IPS DF 19.7 (cell line): ENCODE data around the gene PGGHG.
"Not testable (repeated sequence)": the region's sequence is repeated elsewhere in the genome, so short reads cannot be mapped to it uniquely, and the experiment has no call there.

ENCODE experiments used
- DNase-seq: peaks from one replicate; pipeline ENCODE4 v3.0.0-alpha.2; 2013; ENCODE audit warnings: low read depth, low spot score

PGGHG gene

GRCh38 chr11:313787-314553, 25.0 kb downstream of the PGGHG start, which contains the start of gene IFITM1:
Gene IFITM1, plus strand, starts transcription at chr11:314040. Its CDS starts 131 bp downstream, at chr11:314171.
- no peak for DNase-seq

DNA sequence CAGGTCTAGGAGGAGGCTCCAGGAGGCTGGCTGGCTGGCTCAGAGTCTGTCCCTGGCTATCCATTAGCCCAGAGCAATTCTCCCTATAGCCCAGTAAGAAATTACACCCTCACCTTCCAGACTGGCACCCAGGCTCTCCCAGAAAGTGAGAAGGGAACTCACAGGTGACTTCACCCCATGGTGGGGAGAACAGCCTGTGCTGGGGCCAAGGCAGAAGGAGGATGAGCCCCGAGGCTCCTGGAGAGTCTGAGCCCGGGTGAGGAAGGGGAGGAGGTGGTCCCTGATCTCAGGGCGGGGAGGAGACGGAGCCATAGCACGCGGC, 25.6 kb downstream of the PGGHG start:
- not testable (repeated sequence) for DNase-seq

DNA sequence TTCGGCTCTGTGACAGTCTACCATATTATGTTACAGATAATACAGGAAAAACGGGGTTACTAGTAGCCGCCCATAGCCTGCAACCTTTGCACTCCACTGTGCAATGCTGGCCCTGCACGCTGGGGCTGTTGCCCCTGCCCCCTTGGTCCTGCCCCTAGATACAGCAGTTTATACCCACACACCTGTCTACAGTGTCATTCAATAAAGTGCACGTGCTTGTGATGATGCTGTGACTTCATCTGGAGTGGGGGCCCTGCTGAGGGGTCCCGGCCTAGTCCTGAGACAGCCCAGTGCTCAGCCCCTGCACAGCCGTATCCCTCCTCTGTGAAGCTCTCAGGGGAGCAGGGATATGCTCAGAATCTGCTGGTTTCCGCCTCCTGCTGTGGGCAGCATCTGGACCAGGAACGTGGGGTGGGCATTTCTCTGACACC, 26.1 kb downstream of the PGGHG start:
- DNase-seq: no peak

- DNase-seq: no peak
These were observed 26.6 kb downstream of the PGGHG start for GRCh38 chr11:315516-315994.

- no peak for DNase-seq
These were observed 27.2 kb downstream of the PGGHG start for GRCh38 chr11:316031-316701.

- no peak for DNase-seq
These were observed 28.0 kb downstream of the PGGHG start for GRCh38 chr11:316891-317301.

- DNase-seq: not testable (repeated sequence)
These were observed 28.9 kb downstream of the PGGHG start for GRCh38 chr11:317668-318404.

GRCh38 chr11:318405-319120, 29.6 kb downstream of the PGGHG start:
- DNase-seq: not testable (repeated sequence)

DNA sequence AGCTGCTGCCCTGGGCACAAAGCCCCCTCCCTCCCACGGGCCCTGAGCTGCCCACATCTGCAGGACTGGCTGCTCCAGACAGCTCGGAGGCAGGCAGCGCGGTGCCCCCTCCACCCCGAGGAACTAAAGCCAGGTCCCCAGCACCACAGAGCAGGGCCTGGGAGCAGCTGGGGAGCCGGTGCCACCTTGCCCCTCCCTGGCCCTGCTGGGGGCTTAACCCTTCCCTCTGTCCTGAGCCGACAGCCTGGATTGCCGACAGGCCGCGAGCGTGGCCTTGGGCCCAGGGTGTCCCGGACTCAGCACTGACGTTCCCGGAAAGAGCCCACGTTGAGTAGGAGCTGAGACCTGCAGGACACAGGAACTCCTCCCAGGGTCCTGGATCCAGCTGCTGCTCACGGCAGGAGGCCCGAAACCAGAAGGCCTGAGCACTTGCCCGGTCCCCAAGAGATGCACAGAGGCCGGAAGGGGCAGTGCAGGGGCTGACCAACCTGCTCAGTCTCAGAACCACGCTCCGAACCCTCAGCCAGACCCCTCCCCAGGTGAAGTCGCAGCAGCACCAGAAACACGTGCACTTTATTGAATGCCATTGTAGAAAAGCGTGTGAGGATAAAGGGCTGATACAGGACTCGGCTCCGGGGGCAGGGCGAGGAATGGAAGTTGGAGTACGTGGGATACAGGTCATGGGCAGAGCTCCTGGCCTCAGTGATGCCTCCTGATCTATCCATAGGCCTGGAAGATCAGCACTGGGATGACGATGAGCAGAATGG, 30.4 kb downstream of the PGGHG start:
- DNase-seq: not testable (repeated sequence)

- not testable (repeated sequence) for DNase-seq
These were observed 31.0 kb downstream of the PGGHG start for GRCh38 chr11:319888-320273.

DNA sequence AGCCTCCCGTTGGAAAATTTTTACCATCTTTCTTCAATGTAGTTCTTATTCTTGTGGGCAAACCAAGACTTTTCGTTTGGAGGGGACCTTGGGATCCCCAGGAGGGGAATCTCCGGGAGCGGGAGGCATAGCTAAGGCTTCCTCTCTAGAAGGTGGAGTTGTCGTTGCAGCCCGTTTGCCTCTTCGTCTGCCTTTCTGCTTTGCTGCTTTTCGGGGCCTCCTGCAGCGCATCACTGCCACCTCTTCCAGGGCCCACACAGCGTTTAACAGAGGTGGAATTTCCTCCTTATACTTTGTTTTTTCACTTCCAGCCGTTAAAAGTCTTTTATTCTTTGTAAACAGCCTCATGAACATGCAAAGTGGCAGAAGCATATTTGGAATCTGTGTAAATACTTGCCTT, 35.2 kb downstream of the PGGHG start:
- no peak for DNase-seq

DNA sequence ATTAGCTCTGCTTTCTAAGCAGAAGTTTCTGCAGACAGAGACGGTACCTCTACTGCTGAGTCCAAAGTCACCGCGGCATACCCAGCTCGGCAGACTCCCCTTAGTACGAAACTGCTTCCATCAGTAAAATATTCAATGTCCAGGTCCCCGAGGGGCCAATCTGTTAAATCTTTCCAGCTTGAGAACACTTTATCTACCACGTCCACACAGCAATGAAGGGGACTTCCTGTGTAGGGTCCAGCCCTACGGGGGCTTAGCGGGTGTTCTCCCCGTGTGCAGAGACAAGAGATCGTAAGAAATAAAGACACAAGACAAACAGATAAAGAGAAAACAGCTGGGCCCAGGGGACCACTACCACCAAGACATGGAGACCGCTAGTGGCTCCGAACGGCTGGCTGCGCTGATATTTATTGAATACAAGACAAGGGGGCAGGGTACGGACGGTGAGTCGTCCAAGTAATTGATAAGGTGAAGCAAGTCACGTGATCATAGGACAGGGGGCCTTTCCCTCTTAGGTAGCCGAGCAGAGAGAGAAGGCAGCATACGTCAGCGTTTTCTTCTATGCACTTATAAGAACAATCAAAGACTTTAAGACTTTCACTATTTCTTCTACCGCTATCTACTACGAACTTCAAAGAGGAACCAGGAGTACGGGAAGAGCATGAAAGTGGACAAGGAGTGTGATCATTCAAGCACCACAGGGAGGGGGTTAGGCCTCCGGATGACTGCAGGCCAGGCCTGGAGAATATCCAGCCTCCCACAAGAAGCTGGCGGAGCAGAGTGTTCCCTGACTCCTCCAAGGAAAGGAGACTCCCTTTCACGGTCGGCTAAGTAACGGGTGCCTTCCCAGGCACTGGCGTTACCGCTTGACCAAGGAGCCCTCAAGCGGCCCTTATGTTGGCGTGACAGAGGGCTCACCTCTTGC, 35.9 kb downstream of the PGGHG start:
- not testable (repeated sequence) for DNase-seq

GRCh38 chr11:325796-326591, 37.1 kb downstream of the PGGHG start:
- no peak for DNase-seq

DNA sequence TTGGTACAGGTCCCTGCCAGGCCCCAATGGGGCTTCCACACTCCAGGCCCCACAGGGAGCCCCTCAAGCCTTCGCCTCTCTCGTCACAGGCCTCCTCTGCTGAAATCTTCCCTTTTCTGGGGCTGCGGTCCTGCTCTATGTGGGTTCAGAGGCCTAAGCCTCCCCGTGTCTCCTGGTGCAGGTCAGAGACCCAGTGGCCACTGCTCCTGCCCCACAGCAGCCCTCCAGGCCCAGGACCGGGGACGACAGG, 37.6 kb downstream of the PGGHG start:
- no peak for DNase-seq

GRCh38 chr11:326842-327580, 38.1 kb downstream of the PGGHG start:
- DNase-seq: no peak

GRCh38 chr11:327581-327923, 38.6 kb downstream of the PGGHG start:
- no peak for DNase-seq

- DNase-seq: no peak
These were observed 39.1 kb downstream of the PGGHG start for GRCh38 chr11:328012-328411.

DNA sequence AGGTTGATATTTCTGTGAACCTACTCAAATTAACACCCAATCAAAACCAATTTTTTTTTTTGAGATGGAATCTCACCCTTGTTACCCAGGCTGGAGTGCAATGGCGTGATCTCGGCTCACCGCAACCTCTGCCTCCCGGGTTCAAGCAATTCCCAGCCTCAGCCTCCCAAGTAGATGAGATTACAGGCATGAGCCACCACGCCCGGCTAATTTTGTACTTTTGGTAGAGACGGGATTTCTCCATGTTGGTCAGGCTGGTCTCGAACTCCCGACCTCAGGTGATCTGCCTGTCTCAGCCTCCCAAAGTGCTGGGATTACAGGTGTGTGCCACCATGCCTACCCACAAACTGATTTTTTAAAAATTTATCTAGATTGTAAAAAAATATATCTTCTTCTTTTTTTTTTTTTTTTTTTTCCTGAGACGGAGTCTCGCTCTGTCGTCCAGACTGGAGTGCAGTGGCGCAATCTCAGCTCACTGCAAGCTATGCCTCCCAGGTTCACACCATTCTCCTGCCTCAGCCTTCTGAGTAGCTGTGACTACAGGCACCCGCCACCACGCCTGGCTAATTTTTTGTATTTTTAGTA, 39.7 kb downstream of the PGGHG start:
- not testable (repeated sequence) for DNase-seq
